ENCODE data around the gene FGD2. TPM values are rescaled to one million over a fixed set of nuclear protein-coding genes. Genes with fewer than 3 reads are reported as not detected.

Gene FGD2
- total and polyA plus RNA-seq, 10 of the 15 experiments (the other 5 are each of a cell fraction or from before 2014, with no cell fraction given) = 5.2 to 88.1 (median 33.2) TPM

DNA sequence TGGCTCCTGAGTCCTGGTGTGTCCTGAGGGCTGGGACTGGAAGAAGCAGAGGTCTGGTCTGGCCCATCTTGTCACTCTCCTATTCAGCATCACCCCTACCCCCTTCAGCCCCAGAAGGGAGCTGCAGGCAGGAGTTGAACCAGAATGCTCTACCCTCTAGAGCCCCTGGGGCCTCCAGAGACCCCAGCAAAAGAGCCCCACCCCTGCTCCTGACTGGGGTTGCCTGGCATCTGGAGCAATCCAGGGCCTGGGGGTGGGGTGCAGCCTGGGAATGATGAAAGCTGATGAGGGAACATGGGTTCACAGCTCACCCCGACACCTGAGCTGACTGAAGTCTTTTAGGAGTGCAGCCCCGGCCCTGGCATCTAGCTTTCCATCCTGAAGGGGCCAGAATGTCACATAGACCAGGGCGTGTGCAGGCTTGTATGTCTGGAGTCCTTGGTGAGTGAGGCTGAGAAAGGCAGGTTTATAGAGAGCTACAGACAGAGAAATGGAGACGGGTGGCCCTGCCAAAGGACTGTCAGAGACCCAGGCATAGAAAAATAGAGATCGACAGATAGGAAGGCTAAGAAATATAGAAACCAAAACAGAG, 12.2 kb downstream of the FGD2 start (continued):
- TF ChIP-seq, protein P1, sequence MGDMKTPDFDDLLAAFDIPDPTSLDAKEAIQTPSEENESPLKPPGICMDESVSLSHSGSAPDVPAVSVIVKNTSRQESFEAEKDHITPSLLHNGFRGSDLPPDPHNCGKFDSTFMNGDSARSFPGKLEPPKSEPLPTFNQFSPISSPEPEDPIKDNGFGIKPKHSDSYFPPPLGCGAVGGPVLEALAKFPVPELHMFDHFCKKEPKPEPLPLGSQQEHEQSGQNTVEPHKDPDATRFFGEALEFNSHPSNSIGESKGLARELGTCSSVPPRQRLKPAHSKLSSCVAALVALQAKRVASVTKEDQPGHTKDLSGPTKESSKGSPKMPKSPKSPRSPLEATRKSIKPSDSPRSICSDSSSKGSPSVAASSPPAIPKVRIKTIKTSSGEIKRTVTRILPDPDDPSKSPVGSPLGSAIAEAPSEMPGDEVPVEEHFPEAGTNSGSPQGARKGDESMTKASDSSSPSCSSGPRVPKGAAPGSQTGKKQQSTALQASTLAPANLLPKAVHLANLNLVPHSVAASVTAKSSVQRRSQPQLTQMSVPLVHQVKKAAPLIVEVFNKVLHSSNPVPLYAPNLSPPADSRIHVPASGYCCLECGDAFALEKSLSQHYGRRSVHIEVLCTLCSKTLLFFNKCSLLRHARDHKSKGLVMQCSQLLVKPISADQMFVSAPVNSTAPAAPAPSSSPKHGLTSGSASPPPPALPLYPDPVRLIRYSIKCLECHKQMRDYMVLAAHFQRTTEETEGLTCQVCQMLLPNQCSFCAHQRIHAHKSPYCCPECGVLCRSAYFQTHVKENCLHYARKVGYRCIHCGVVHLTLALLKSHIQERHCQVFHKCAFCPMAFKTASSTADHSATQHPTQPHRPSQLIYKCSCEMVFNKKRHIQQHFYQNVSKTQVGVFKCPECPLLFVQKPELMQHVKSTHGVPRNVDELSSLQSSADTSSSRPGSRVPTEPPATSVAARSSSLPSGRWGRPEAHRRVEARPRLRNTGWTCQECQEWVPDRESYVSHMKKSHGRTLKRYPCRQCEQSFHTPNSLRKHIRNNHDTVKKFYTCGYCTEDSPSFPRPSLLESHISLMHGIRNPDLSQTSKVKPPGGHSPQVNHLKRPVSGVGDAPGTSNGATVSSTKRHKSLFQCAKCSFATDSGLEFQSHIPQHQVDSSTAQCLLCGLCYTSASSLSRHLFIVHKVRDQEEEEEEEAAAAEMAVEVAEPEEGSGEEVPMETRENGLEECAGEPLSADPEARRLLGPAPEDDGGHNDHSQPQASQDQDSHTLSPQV (IDR thresholded peaks at IDR 0.05) = no peak
- no peak for TF ChIP-seq MXI1 (IDR thresholded peaks at IDR 0.05; ENCODE audit: low read depth, low read length)

DNA sequence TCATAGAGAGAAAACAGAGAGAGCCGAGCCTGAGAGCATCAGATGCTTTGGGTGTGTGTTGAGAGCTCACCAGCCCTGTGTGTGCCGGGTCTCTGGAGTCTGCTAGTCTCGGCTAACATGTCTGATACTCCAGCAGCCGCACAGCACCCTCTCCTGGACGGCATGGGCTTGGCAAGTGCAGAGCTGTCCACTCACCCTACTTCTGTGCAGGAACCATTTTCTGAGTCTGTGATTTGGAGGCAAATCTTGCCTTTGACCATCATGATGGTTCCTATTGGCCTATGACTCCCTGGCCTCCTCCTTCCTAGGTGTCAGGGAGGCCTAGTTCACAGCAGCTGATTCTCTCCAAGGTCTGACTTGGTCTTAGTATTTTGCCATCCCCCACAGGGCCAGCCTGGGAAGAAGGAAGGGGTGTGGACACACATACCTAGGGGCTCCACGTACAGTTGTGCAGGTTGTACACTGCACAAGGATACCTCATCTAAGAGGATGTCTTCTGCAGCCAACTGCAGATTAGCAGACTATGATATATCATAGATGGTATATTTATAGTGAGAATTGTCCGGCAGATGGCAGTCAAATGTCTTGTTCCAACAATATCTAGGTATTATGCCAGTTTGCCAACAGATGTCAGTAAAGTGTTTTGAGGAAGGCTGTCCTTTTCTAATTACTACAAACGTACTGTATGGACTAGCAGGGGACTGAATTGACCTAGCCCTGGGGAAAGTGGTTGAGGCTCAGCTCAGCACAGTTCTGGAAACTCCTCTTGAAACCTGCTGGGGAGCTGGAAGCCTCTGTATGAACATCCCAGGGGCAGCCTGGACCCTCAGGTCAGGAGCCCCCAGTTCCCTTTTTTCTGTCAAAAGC, 13.0 kb downstream of the FGD2 start:
- ChIA-PET RAD21 (ENCODE audit: unreplicated experiment) (interaction anchor here (0.6 to 5.3 kb wide), 50 partner anchors 9 to 296 kb away, joined by 3 to 78 read pairs (median 5); partner anchors contain the start of genes C6orf89, FGD2, MTCH1 and PIM1), CTCF (interaction anchor here (0.6 to 7.5 kb wide), 88 partner anchors 9 to 887 kb away, joined by 3 to 135 read pairs (median 6); partner anchors contain the start of genes C6orf89, FGD2, MTCH1 and PI16), POLR2A (interaction anchor here (0.6 to 2.1 kb wide), 5 partner anchors 12 to 223 kb away, joined by 3 to 12 read pairs (median 5); partner anchors contain the start of genes C6orf89 and MTCH1), SMC1A (ENCODE audit: uncharacterized antibody, unreplicated experiment) (interaction anchor here (0.5 to 5.1 kb wide), 58 partner anchors 9 to 403 kb away, joined by 3 to 66 read pairs (median 5); partner anchors contain the start of genes C6orf89, FGD2, MTCH1 and PI16)
- in situ Hi-C loops (cut with MboI) = no loop called here
- Histone ChIP-seq H2AFZ (ENCODE audit: control insufficient read depth, low read depth, low read length) (peak overlapping the region; percentile 46), H3K9me3 (replicated peaks; ENCODE audit: control insufficient read depth, insufficient read depth, low read length) (no peaks in the 10 kb centered on the region), H3K27ac (ENCODE audit: control insufficient read depth, insufficient read depth) (no peak overlapping the region), H3K36me3 (ENCODE audit: control insufficient read depth in 2 of 2, insufficient read depth in 2 of 2, low read length in 1 of 2) (peaks cover 16 to 19% of the 10 kb centered on the region in 2 experiments), H3K4me3 (no peak overlapping the region), H3K27me3 (replicated peaks in 1 of 2; ENCODE audit: control insufficient read depth in 2 of 2, insufficient read depth in 2 of 2, low read length in 1 of 2) (no peaks in the 10 kb centered on the region), H3K4me2 (ENCODE audit: control insufficient read depth, insufficient read depth) (no peak overlapping the region), H3K79me2 (ENCODE audit: control insufficient read depth, insufficient read depth, low read length) (no peaks in the 10 kb centered on the region), H4K20me1 (ENCODE audit: control insufficient read depth, insufficient read depth) (peaks cover 3% of the 10 kb centered on the region; the same call in 1 of the 2 replicates), H3K9ac (ENCODE audit: control insufficient read depth, insufficient read depth, low read length) (no peak overlapping the region), H3K4me1 (ENCODE audit: control insufficient read depth, insufficient read depth, low read length) (peaks cover 7% of the 10 kb centered on the region; the same call in 1 of the 2 replicates)
- FAIRE-seq = peak; percentile 99
- BruUV-seq (replicated peaks) = no TSS peak
- WGBS (ENCODE audit: insufficient coverage, insufficient replicate concordance, low lambda C conversion rate, missing lambda C conversion rate) = 0% methylated on average over 8 of the region's 8 CpGs
- peak; percentile 61 for DNase-seq (ENCODE audit: low read depth, low spot score)
- peak; percentile 100 for ATAC-seq
- intact Hi-C loops (cut with micrococcal nuclease; ENCODE audit: unreplicated experiment) = loop anchor here (1.0 kb wide), 6 partner anchors 37 to 252 kb away; partner anchors contain the start of gene C6orf89
- no peak for TF ChIP-seq TBL1XR1 (IDR thresholded peaks at IDR 0.05; ENCODE audit: low read depth, low read length)
- peak; percentile 54; the same call in 1 of the 2 replicates for TF ChIP-seq FOXM1 (IDR thresholded peaks at IDR 0.05; ENCODE audit: low read depth, low read length)
- 0 out of 3 replicates have a peak, but pooled peaks have one; percentile 25 for TF ChIP-seq POU2F2 (IDR thresholded peaks at IDR 0.05; ENCODE audit: borderline replicate concordance, low read depth, low read length)
- TF ChIP-seq RCOR1 (conservative IDR thresholded peaks at IDR 0.05; ENCODE audit: low read depth, low read length) = 0 out of 2 replicates have a peak, but pooled peaks have one; percentile 21
- TF ChIP-seq CHD2 (IDR thresholded peaks at IDR 0.05; ENCODE audit: borderline replicate concordance, low read depth, low read length) = peak; percentile 70; the same call in 1 of the 2 replicates
- TF ChIP-seq YY1 (IDR thresholded peaks at IDR 0.05; ENCODE audit: low read depth, low read length) = peak; percentile 90
- no peak for TF ChIP-seq EGR1 (IDR thresholded peaks at IDR 0.05; ENCODE audit: borderline replicate concordance in 1 of 2, low read depth in 2 of 2, low read length in 2 of 2)
- TF ChIP-seq RAD21 (IDR thresholded peaks at IDR 0.05; ENCODE audit: insufficient read depth, low read depth, low read length) = peak; percentile 96
- TF ChIP-seq, protein P2, sequence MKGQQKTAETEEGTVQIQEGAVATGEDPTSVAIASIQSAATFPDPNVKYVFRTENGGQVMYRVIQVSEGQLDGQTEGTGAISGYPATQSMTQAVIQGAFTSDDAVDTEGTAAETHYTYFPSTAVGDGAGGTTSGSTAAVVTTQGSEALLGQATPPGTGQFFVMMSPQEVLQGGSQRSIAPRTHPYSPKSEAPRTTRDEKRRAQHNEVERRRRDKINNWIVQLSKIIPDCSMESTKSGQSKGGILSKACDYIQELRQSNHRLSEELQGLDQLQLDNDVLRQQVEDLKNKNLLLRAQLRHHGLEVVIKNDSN (IDR thresholded peaks at IDR 0.05; ENCODE audit: borderline replicate concordance, extremely low read length, insufficient read depth, low read depth, low read length) = no peak
- 0 out of 2 replicates have a peak, but pooled peaks have one; percentile 54 for TF ChIP-seq NBN (IDR thresholded peaks at IDR 0.05)
- TF ChIP-seq SMARCA5 (IDR thresholded peaks at IDR 0.05) = peak; percentile 93
